Measurements from ENCODE around the gene YWHAH.

- TF ChIP-seq CTCF (conservative IDR thresholded peaks at IDR 0.05; ENCODE audit: low read depth, low read length) = no peak
- TF ChIP-seq NFE2L2 (IDR thresholded peaks at IDR 0.05; ENCODE audit: low read depth, low read length) = no peak
- TF ChIP-seq POLR2A (IDR thresholded peaks at IDR 0.05; ENCODE audit: low read depth, low read length) = no peak
- no peak for TF ChIP-seq RCOR1 (IDR thresholded peaks at IDR 0.05; ENCODE audit: insufficient replicate concordance, low read length)
- TF ChIP-seq CEBPB (IDR thresholded peaks at IDR 0.05; ENCODE audit: low read depth, low read length) = no peak
- TF ChIP-seq SMC3 (IDR thresholded peaks at IDR 0.05; ENCODE audit: low read depth, low read length) = no peak
- TF ChIP-seq BHLHE40 (IDR thresholded peaks at IDR 0.05; ENCODE audit: low read depth, low read length) = no peak
- no peak for TF ChIP-seq ELK1 (IDR thresholded peaks at IDR 0.05; ENCODE audit: borderline replicate concordance, low read depth, low read length)
- TF ChIP-seq RFX5 (IDR thresholded peaks at IDR 0.05; ENCODE audit: low read depth, low read length) = no peak
Observed at GRCh38 chr22:31922534-31922933, 21.8 kb upstream of the YWHAH start.
